H1 (cell line): ENCODE data around the gene POLR2M. TPM values are rescaled to one million over a fixed set of nuclear protein-coding genes. Genes with fewer than 3 reads are reported as not detected.

ENCODE experiments used
- CTCF ChIA-PET: fragments of 300-600 bp; sonication (Branson Sonifier 250); formaldehyde crosslinking; loops from one replicate; lab custom pipeline; 2021; ENCODE audit not compliant: partially characterized antibody; lab: Charles Lee
- POLR2A ChIA-PET: fragments of 300-600 bp; sonication (Branson Sonifier 250); formaldehyde crosslinking; loops from one replicate; lab custom pipeline; 2021; ENCODE audit warnings: inconsistent platforms; ENCODE audit not compliant: partially characterized antibody; lab: Charles Lee
- DNase-seq, 2 experiments: peaks; one replicate each; pipeline versions ENCODE4 v3.0.0 to v3.0.0-alpha.2; 2010 to 2022; ENCODE audit warnings: low spot score in 2 of 2, low read depth in 1 of 2, mixed read lengths in 1 of 2
- FAIRE-seq: peaks from 2 replicates; lab custom pipeline; 2011; peaks lifted over from hg19 to GRCh38; lab: Jason Lieb, UNC
- H2AFZ ChIP-seq: 2 replicates; pipeline ENCODE4 v1.8.1; 2012; ENCODE audit warnings: low read length, inconsistent platforms
- H2AK5ac ChIP-seq: 2 replicates; pipeline ENCODE4 v1.6.1; 2013; ENCODE audit warnings: low read depth, low read length
- H2BK120ac ChIP-seq: replicated peaks from 2 replicates; pipeline ENCODE3; 2013; ENCODE audit warnings: low read depth, low read length, inconsistent platforms
- H2BK12ac ChIP-seq: 2 replicates; pipeline ENCODE4 v1.6.1; 2013; ENCODE audit warnings: low read depth, low read length
- H2BK15ac ChIP-seq: 2 replicates; pipeline ENCODE4 v1.6.1; 2013; ENCODE audit warnings: low read length
- H2BK20ac ChIP-seq: 2 replicates; pipeline ENCODE4 v1.6.1; 2013; ENCODE audit warnings: low read length
- H2BK5ac ChIP-seq: 2 replicates; pipeline ENCODE4 v1.6.1; 2013; ENCODE audit warnings: low read depth, low read length
- H3K14ac ChIP-seq: 2 replicates; pipeline ENCODE4 v1.6.1; 2013; ENCODE audit warnings: inconsistent platforms; ENCODE audit not compliant: insufficient read length
- H3K18ac ChIP-seq: 2 replicates; pipeline ENCODE4 v1.6.1; 2013; ENCODE audit warnings: low read length; ENCODE audit errors: extremely low read depth
- H3K23ac ChIP-seq: 2 replicates; pipeline ENCODE4 v1.6.1; 2013; ENCODE audit warnings: inconsistent platforms; ENCODE audit not compliant: insufficient read length
- H3K23me2 ChIP-seq: 2 replicates; pipeline ENCODE4 v1.6.1; 2013; ENCODE audit warnings: low read depth, low read length
- H3K27ac ChIP-seq: 2 replicates; pipeline ENCODE4 v1.6.1; 2011; ENCODE audit warnings: low read depth, low read length, inconsistent platforms
- H3K27me3 ChIP-seq, 4 experiments: replicated peaks in 1 of 4; 1 replicate in 1 of 4; 2 replicates in 3 of 4; pipeline versions ENCODE4 v1.6.1 to v1.8.1; 2011 to 2013; ENCODE audit warnings: low read length in 3 of 4, mild to moderate bottlenecking in 3 of 4, inconsistent platforms in 2 of 4, mixed read lengths in 2 of 4, moderate library complexity in 1 of 4; ENCODE audit not compliant: control insufficient read depth in 3 of 4, insufficient read depth in 3 of 4; ENCODE audit errors: extremely low read depth in 1 of 4
- H3K36me3 ChIP-seq, 4 experiments: 2 replicates each; pipeline versions ENCODE4 v1.6.1 to v1.8.1; 2011 to 2013; ENCODE audit warnings: mild to moderate bottlenecking in 4 of 4, low read length in 3 of 4, moderate library complexity in 2 of 4, control low read depth in 1 of 4, inconsistent platforms in 1 of 4; ENCODE audit not compliant: insufficient read depth in 4 of 4, control insufficient read depth in 2 of 4
- H3K4ac ChIP-seq: replicated peaks from 2 replicates; pipeline ENCODE3; 2013; ENCODE audit warnings: low read length, low read depth, mixed read lengths, inconsistent platforms; ENCODE audit not compliant: insufficient read length
- H3K4me1 ChIP-seq, 4 experiments: replicated peaks in 1 of 4; 1 replicate in 1 of 4; 2 replicates in 3 of 4; pipeline versions ENCODE4 v1.6.1 to v1.8.1; 2011 to 2013; ENCODE audit warnings: low read length in 3 of 4, inconsistent platforms in 2 of 4, mixed read lengths in 1 of 4; ENCODE audit not compliant: insufficient read depth in 4 of 4, control insufficient read depth in 3 of 4
- H3K4me2 ChIP-seq, 2 experiments: 2 replicates each; pipeline versions ENCODE4 v1.6.1 to v1.8.1; 2011 to 2013; ENCODE audit warnings: low read depth in 2 of 2, low read length in 2 of 2, control low read depth in 1 of 2, inconsistent platforms in 1 of 2, mild to moderate bottlenecking in 1 of 2; ENCODE audit not compliant: insufficient read depth in 1 of 2
- H3K4me3 ChIP-seq, 4 experiments: fragments of 200-600, 300-600 bp in 1 of 4; sonication (generic), shearing (Covaris generic), sonication (Bioruptor Twin) in 1 of 4; 2 replicates each; pipeline versions ENCODE4 v1.5.1 to v1.8.1; 2011 to 2016; ENCODE audit warnings: low read length in 4 of 4, low read depth in 3 of 4, control low read depth in 2 of 4, inconsistent platforms in 2 of 4, mild to moderate bottlenecking in 2 of 4, mixed read lengths in 1 of 4, moderate library complexity in 1 of 4; ENCODE audit not compliant: insufficient read depth in 2 of 4; ENCODE audit errors: extremely low read depth in 1 of 4
- H3K56ac ChIP-seq: replicated peaks from 2 replicates; pipeline ENCODE3; 2013; ENCODE audit warnings: low read depth, mild to moderate bottlenecking, mixed read lengths, low read length, inconsistent platforms; ENCODE audit not compliant: insufficient read length
- H3K79me1 ChIP-seq: 2 replicates; pipeline ENCODE4 v1.6.1; 2013; ENCODE audit warnings: low read depth, low read length, control low read depth
- H3K79me2 ChIP-seq, 2 experiments: 2 replicates each; pipeline versions ENCODE4 v1.6.1 to v1.8.1; 2012 to 2013; ENCODE audit warnings: low read length in 2 of 2, mild to moderate bottlenecking in 2 of 2, inconsistent platforms in 1 of 2; ENCODE audit not compliant: insufficient read depth in 2 of 2, control insufficient read depth in 1 of 2
- H3K9ac ChIP-seq, 4 experiments: replicated peaks in 1 of 4; 1 replicate in 1 of 4; 2 replicates in 3 of 4; pipeline versions ENCODE4 v1.6.1 to v1.8.1; 2011 to 2013; ENCODE audit warnings: low read depth in 3 of 4, low read length in 3 of 4, control low read depth in 2 of 4, mild to moderate bottlenecking in 2 of 4, moderate library complexity in 2 of 4, inconsistent platforms in 1 of 4; ENCODE audit errors: extremely low read depth in 1 of 4
- H3K9me3 ChIP-seq, 2 experiments: 2 replicates each; pipeline versions ENCODE4 v1.6.1 to v1.8.1; 2012 to 2013; ENCODE audit warnings: mild to moderate bottlenecking in 2 of 2, moderate library complexity in 2 of 2, control low read depth in 1 of 2, inconsistent platforms in 1 of 2, low read depth in 1 of 2, low read length in 1 of 2, mixed read lengths in 1 of 2; ENCODE audit not compliant: insufficient read depth in 2 of 2
- H4K20me1 ChIP-seq, 2 experiments: replicated peaks in 1 of 2; 2 replicates each; pipeline versions ENCODE3 to v1.8.1; 2011 to 2013; ENCODE audit warnings: inconsistent platforms in 2 of 2, low read length in 2 of 2, mild to moderate bottlenecking in 1 of 2; ENCODE audit not compliant: insufficient read depth in 2 of 2, control insufficient read depth in 1 of 2
- H4K5ac ChIP-seq: 2 replicates; pipeline ENCODE4 v1.6.1; 2013; ENCODE audit warnings: low read length, low read depth, mixed read lengths, inconsistent platforms; ENCODE audit not compliant: insufficient read length
- H4K8ac ChIP-seq: 2 replicates; pipeline ENCODE4 v1.8.0; 2013; ENCODE audit warnings: mild to moderate bottlenecking, moderate library complexity, low read length, inconsistent platforms; ENCODE audit not compliant: insufficient read depth; ENCODE audit errors: extremely low read depth
- H4K91ac ChIP-seq: replicated peaks from 2 replicates; pipeline ENCODE3; 2013; ENCODE audit warnings: low read length, mixed read lengths, inconsistent platforms; ENCODE audit not compliant: insufficient read length
- SIRT6 ChIP-seq: IDR thresholded peaks from one replicate; pipeline ENCODE4 v1.7.1; 2012; ENCODE audit warnings: low read length, inconsistent platforms
- WGBS, 2 experiments: shearing (Covaris generic) in 1 of 2; methylation state at CpG; one replicate each; pipeline versions ENCODE4 v1.1.6 to v1.1.7; 2013 to 2015; ENCODE audit warnings: low lambda C conversion rate in 2 of 2, mixed read lengths in 2 of 2, inconsistent platforms in 1 of 2, low coverage in 1 of 2, missing lambda C conversion rate in 1 of 2; ENCODE audit not compliant: insufficient replicate concordance in 2 of 2, insufficient coverage in 1 of 2, insufficient read length in 1 of 2; ENCODE audit errors: extremely low coverage in 1 of 2, missing lambda C conversion rate in 1 of 2; 5-methylcytosine and 5-hydroxymethylcytosine counted together
- polyA plus RNA-seq, 7 experiments: library from polyadenylated mRNA; depleted of rRNA in 3 of 7; stranded (reverse) in 5 of 7; unstranded in 2 of 7; fragments of >200 nt in 5 of 7; fragments of 200-250 nt in 2 of 7; gene quantifications; 1 replicate in 5 of 7; 2 replicates in 1 of 7; 4 replicates in 1 of 7; pipeline versions ENCODE4 v1.2.1 to v1.2.3, GENCODE V29; 2011 to 2013; ENCODE audit warnings: missing spikeins in 2 of 7, mixed read lengths in 2 of 7
- total RNA-seq: library from RNA; stranded (reverse); fragmentation: NEBNext Ultra II Directional; extraction: Animal tissue kit (Norgen Biotek cat#: 25700); gene quantifications from 2 replicates; pipeline ENCODE4 v1.2.1, GENCODE V29; 2021

The POLR2M gene
- total and polyA plus RNA-seq, 2 of the 8 experiments (the other 6 are each of a cell fraction or from before 2014, with no cell fraction given), result 32.7 to 55.1 TPM

DNA sequence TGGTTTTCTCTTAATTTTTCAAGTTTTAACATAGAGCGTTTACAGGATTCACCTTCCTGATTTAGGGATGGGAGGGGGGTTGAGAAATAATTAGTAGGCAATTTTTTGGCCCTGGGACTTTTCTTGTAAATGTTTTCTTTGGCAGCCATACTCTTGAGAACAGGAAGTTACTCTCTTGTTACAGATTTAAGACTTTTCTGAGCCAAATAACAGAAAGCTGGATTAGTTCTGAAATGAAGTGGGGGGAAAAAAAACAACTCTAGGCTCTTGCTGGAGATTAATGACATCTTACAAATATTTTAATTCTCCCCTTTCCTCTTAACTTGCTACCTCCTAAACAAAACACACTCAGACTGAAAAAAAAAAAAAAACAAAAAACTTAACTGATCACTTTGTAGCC is 13.8 kb upstream of the POLR2M start:
- H4K91ac ChIP-seq, result no peak overlapping the region
- FAIRE-seq (no peak), DNase-seq (no peak)
- H3K4me2 ChIP-seq, result no peak overlapping the region
- no peak overlapping the region for H3K4me3 ChIP-seq
- no peak overlapping the region for H3K27ac ChIP-seq
- H3K79me2 ChIP-seq, result no peaks in the 10 kb centered on the region
- no peak overlapping the region for H3K23ac ChIP-seq
- TF ChIP-seq SIRT6, result no peak
- H3K14ac ChIP-seq, result no peak overlapping the region
- H2BK5ac ChIP-seq, result no peak overlapping the region
- H3K56ac ChIP-seq, result no peak overlapping the region
- H2BK12ac ChIP-seq, result no peak overlapping the region
- no peaks in the 10 kb centered on the region for H4K20me1 ChIP-seq
- POLR2A ChIA-PET, result no interaction called here
- no peak overlapping the region for H3K18ac ChIP-seq
- H3K23me2 ChIP-seq, result no peaks in the 10 kb centered on the region
- H4K8ac ChIP-seq, result no peak overlapping the region
- no peaks in the 10 kb centered on the region for H3K36me3 ChIP-seq
- WGBS, 2 experiments, result 96% methylated on average over 1 of the region's 1 CpG; no CpG with 5 or more reads in 1 of the 2 experiments
- H2AK5ac ChIP-seq, result no peak overlapping the region
- H2AFZ ChIP-seq, result no peak overlapping the region
- CTCF ChIA-PET, result no interaction called here
- H3K9ac ChIP-seq, result no peak overlapping the region
- no peaks in the 10 kb centered on the region for H3K4me1 ChIP-seq
- H2BK20ac ChIP-seq, result no peak overlapping the region
- H2BK120ac ChIP-seq, result no peak overlapping the region
- H3K4ac ChIP-seq, result no peak overlapping the region
- H4K5ac ChIP-seq, result no peak overlapping the region
- H3K79me1 ChIP-seq, result no peaks in the 10 kb centered on the region
- H3K27me3 ChIP-seq, result no peaks in the 10 kb centered on the region
- H2BK15ac ChIP-seq, result no peak overlapping the region
- H3K9me3 ChIP-seq, result no peaks in the 10 kb centered on the region
